NCI-H2227 treated with DMSO at 0.1 percent for 48 hours (cell line): Measurements from ENCODE around the gene DMAC2L.

Experiments used
- DNase-seq: peaks from one replicate; lab custom pipeline; 2025; lab: John Stamatoyannopoulos, UW

Gene DMAC2L

GRCh38 chr14:50331596-50331995 lies 19.5 kb downstream of the DMAC2L start:
- no peak for DNase-seq

DNA sequence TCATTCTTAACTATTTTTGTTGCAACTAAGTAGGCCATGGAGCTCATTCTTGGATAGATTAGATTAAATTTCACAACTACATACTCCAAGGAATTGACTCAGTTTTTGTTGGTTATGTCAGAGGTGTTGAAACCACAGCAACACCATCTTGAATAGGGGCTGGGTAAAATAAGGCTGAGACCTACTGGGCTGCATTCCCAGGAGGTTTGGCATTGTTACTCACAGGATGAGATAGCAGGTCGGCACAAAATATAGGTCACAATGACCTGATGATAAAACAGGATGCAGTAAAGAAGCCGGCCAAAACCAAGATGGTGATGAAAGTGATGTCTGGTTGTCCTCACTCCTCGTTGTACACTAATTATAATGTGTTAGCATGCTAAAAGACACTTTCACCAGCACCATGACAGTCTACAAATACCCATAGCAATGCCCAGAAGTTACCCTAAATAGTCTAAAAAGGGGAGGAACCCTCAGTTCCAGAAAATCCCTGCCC lies 20.9 kb downstream of the DMAC2L start:
- no peak for DNase-seq

DNA sequence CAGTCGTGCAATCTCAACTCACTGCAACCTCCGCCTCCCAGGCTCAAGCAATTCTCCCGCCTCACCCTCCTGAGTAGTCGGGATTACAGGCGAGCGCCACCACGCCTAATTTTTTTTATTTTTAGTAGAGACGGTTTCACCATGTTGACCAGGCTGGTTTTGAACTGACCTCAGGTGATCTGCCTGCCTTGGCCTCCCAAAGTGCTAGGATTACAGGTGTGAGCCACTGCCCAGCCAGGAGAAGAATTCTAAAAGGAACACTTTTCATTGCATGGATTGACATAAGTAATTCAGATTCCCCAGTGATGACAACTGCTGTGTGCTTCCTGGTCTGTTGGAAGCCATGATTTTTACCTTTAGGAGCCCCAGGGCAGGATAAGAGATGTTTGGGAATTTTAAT lies 22.1 kb downstream of the DMAC2L start:
- no peak for DNase-seq

GRCh38 chr14:50335389-50335788 lies 23.3 kb downstream of the DMAC2L start:
- DNase-seq, result peak; percentile 81

DNA sequence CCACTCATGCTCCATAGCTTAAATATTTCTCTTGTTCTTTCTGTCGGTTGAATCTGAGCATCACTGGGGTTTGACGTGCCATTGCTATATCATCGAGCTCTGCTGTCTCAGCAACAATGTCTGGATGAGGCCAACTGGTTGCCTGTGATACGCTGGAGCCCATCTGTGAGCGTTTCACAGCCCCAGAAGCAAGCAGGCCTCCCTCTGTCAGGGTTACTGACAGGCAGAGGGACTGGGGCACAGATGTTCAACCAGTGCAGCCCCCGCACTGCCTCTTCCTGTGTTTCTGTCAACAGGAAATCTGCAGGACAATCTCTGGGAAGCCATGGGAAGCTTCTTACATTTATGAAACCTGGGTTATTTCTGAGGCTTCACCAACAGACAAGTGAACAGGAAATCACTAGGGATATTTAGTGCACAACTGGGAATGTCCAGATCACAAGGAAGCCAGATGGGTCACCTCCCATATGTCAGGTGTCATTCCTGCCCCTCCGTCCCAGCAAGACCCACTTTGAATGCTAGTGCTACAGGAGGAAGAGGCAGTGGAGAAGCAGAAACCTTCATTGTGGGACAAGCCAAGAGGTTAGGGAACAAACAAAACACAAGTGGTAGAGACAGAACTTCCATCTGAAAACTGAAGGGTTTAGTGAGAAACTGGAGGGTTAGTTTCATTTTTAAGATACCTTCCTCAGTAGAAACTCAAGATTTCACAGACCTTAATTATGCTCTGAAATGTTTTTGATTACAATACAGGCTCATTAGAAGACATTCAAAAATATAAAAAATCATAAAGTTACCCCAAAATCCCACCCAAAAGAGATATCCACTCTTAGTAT lies 24.1 kb downstream of the DMAC2L start:
- DNase-seq, result peak; percentile 34

- DNase-seq, result no peak
Measured at GRCh38 chr14:50338587-50338986, 26.5 kb downstream of the DMAC2L start.

DNA sequence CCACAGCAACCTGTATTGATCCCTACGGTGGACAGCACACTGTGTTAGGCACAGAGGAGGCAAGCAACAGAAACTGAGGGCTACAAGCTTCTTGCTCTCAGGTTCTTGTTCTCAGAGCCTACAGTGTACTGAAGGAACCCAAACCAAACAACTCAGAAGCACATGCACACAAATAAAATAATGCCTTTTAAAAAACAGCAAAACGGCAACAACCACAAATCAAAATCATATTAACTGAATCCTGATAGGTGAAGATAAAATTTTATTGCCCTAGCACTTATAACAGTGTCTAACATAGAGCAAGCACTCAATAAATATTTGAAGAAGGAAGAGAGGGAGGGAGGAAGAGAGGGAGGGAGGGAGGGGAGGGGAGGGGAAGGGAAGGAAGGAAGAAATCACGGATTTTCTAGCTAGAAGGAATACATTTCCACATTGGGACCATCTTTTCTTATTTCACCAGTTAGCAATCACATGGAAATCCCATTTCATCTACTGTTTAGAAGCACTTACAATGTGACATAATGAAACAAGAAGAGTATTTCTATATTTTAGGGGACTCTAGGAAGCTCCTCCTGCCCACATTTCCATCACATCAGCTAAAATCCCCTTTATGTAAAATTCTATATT lies 27.2 kb downstream of the DMAC2L start:
- DNase-seq, result no peak

GRCh38 chr14:50340045-50340444 lies 27.9 kb downstream of the DMAC2L start:
- no peak for DNase-seq

GRCh38 chr14:50340963-50341362 lies 28.8 kb downstream of the DMAC2L start:
- DNase-seq, result no peak

GRCh38 chr14:50342221-50343078 lies 30.3 kb downstream of the DMAC2L start:
- DNase-seq, result peak; percentile 35

- DNase-seq, result no peak
Measured at GRCh38 chr14:50343434-50343833, 31.3 kb downstream of the DMAC2L start.

DNA sequence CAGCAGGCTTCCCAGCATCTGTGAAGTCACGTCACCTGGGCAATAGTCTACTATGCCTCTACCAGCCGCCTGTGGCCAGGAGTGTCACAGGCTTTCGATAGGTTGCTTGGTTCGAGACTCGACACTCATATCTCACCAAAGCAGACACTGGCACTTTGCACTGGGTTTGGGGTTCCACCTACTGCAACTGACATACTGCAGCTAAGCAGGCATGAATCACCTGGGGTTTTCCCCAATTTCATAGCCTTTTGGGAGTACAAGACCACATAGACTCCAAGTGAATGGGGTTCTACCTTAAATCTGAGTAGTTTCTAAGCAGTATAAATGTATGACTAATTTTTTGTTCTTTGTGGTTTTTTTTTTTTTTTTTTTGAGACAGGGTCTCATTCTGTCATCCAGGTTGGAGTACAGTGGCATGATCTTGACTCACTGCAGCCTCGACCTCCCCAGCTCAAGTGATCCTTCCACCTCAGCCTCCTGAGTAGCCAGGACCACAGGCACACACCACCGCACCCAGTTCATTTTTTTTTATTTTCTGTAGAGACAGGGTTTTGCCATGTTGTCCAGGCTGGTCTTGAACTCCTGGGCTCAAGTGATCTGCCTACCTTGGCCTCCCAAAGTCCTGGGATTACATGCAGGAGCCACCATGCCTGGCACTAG lies 32.1 kb downstream of the DMAC2L start:
- DNase-seq, result no peak

- DNase-seq, result no peak
Measured at GRCh38 chr14:50344876-50345563, 32.9 kb downstream of the DMAC2L start.

- DNase-seq, result no peak
Measured at GRCh38 chr14:50345846-50346422, 33.8 kb downstream of the DMAC2L start.

DNA sequence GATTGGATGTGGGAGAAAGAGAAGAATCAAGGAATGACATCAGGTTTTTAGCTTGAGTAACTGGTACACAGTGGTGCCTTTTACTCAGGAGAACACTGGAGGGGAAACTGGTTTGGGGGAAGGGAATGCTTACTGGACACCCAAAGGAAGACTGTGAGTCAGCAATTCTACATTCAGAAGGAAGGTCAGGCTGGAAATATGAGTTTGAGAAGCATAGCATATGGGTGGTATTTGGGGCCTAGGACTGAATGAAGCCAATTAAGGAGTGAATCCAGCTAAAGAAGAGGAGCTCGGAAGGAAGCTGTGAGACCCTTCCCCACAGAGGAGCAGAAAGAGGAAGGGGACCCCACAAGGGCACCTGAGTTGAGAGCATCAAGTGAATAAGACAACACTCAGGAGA lies 35.4 kb downstream of the DMAC2L start:
- no peak for DNase-seq

DNA sequence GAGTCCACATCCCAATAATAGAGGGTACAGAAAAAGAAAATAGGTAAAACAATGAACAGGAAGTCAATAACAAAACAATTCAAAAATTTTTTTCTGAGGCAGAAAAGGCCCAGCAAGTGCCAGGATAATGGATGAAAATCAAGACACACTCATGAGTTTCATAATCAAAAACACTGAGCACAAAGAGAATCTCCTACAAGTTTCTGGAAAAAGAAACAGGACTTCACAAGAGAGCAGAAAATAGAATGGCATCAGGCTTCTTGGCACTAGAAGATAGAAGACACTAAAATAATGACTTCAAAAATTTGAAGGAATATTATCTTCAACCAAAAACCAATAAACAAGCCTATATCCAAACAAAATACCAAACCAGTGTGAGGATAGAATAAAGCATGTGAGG lies 36.8 kb downstream of the DMAC2L start:
- no peak for DNase-seq

DNA sequence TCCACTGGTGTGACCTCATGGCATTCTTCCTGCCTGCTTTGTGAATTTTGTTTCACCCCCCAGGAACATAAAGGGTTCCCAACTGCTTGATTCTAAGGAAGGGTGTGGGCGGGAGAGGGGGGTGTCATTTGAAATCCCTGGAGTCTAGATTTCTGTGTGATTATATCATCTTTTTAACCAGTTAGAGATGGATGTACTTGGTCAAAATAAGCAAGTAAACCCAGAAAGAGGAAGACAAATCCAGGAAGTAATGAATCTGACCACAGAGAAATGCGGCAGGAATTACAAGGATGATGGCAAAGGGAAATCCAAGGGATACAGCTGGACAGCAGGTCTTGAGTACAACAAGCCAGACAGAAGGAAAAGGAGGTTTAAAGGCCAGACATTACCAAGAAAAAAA lies 38.9 kb downstream of the DMAC2L start:
- DNase-seq, result no peak

DNA sequence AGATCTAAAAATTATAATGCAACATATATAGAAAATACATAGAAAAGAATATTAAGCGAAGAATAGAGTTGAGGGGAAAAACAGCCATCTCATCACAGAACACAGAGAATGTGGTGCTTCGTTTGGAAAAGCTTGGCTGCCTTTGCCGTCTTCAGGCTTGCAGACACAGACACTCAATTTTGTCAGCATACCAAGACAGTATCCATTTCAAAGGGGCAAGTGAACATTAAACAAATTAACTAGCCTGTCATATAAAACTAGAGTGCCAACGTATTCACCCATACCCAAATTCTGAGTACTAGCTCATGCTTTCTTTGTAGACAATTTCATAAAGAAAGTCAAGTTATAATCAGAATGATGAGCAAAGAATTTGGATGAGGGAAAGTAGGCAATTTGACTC lies 40.5 kb downstream of the DMAC2L start:
- no peak for DNase-seq

GRCh38 chr14:50353126-50353525 lies 41.0 kb downstream of the DMAC2L start:
- DNase-seq, result no peak

GRCh38 chr14:50354527-50354926 lies 42.4 kb downstream of the DMAC2L start:
- no peak for DNase-seq

GRCh38 chr14:50355692-50356091 lies 43.6 kb downstream of the DMAC2L start:
- DNase-seq, result no peak
